ENCODE measurements around the gene PPP1R26. TPM values are rescaled to one million over a fixed set of nuclear protein-coding genes. Genes with fewer than 3 reads are reported as not detected.

PPP1R26 gene
- total RNA-seq, 1 donor from 2014 or later, result 23.0 TPM

DNA sequence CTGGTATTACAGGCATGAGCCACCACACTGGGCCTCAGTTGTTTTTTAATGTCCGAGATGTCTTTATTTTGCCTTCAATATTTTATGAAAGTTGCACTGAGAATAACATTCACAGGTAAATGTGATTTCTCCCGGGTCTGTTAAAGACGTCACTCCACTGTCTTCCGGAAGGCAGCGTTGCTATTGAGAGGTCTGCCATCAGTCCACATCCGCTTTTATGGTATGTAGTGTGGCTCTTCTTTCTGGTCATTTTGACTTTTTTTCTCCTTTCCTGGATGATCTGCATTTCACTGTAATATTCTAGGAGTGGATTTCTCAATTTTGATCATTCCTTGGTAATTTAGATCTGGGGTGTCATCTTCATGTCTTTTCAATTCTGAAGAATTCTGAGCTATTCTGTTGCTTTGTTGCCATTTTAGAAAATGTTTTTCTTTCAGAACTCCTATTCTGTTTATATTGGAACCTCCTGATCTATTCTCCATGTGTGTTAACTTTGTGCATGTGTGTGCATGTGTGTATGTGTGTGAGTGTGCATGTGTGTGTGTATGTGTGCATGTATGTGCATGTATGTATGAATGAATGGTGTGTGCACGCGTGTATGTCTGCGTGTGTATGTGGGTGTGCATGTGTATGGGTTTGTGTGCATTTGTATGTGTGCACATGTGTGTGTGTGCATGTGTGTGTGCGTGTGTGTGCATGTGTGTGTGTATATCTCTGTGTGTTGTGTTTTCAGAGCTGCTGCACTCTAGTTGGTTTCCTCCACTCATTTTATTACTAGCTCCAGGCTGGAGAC, 39.8 kb downstream of the PPP1R26 start:
- peaks cover 3% of the 10 kb centered on the region for H3K4me1 Mint-ChIP-seq
- no peak overlapping the region for H3K4me3 ChIP-seq
- no peak overlapping the region for H3K9ac ChIP-seq
- H3K36me3 Mint-ChIP-seq, result no peaks in the 10 kb centered on the region
- H3K79me2 ChIP-seq (ENCODE audit: low read depth), result no peaks in the 10 kb centered on the region
- no peak overlapping the region for H3K4me3 Mint-ChIP-seq
- H3K36me3 ChIP-seq, result no peaks in the 10 kb centered on the region
- DNase-seq (ENCODE audit: low spot score), result no peak
- no peaks in the 10 kb centered on the region for H3F3A ChIP-seq (ENCODE audit: low read depth)
- H3K27ac ChIP-seq, result no peak overlapping the region
- no peak overlapping the region for H2AFZ ChIP-seq (replicated peaks)
- H3K27me3 ChIP-seq, result no peaks in the 10 kb centered on the region
- H3K27ac Mint-ChIP-seq, result no peak overlapping the region
- no peaks in the 10 kb centered on the region for H3K9me3 ChIP-seq (ENCODE audit: low read depth)
- H3K4me1 ChIP-seq, result no peaks in the 10 kb centered on the region
- H3K9me3 Mint-ChIP-seq, result no peaks in the 10 kb centered on the region
- H3K4me2 ChIP-seq, result no peak overlapping the region
- no peaks in the 10 kb centered on the region for H4K20me1 ChIP-seq (ENCODE audit: low read depth)
- H3K27me3 Mint-ChIP-seq (ENCODE audit: insufficient read depth, low read depth), result peaks cover 4% of the 10 kb centered on the region
- no peak for TF ChIP-seq EZH2phosphoT487 (IDR thresholded peaks at IDR 0.05)
- TF ChIP-seq EZH2 (IDR thresholded peaks at IDR 0.05), result no peak
- TF ChIP-seq, protein P1, sequence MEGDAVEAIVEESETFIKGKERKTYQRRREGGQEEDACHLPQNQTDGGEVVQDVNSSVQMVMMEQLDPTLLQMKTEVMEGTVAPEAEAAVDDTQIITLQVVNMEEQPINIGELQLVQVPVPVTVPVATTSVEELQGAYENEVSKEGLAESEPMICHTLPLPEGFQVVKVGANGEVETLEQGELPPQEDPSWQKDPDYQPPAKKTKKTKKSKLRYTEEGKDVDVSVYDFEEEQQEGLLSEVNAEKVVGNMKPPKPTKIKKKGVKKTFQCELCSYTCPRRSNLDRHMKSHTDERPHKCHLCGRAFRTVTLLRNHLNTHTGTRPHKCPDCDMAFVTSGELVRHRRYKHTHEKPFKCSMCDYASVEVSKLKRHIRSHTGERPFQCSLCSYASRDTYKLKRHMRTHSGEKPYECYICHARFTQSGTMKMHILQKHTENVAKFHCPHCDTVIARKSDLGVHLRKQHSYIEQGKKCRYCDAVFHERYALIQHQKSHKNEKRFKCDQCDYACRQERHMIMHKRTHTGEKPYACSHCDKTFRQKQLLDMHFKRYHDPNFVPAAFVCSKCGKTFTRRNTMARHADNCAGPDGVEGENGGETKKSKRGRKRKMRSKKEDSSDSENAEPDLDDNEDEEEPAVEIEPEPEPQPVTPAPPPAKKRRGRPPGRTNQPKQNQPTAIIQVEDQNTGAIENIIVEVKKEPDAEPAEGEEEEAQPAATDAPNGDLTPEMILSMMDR (IDR thresholded peaks at IDR 0.05), result no peak

DNA sequence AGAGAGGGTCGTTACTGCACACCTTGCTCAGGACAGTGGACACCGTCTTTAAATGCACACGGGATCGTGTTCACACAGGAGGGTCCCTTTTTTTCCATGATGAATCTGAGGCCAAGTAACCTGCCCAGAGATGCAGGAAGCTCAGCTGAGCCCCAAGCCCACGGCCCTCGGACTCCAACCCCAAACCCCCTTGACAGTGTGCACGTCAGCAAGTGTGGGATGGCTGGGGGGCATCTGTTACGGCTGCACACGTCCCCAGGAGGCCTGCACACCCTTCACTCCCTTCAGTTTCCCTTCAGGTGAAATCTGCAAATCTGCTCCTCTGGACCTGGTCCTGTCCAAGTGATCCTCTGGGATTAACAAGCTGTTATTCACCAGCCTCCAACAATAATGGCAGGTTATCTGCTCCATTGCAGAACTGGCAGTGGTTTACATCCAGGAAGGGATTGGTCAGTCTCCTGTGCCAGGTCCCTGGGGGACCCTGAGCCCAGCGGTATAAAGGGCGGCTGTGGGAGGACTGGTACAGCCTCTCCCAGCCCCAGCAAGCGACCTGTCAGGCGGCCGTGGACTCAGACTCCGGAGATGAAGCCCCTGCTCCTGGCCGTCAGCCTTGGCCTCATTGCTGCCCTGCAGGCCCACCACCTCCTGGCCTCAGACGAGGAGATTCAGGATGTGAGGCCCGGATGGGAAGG, 41.5 kb downstream of the PPP1R26 start, which contains the start of gene LCN1:
LCN1 (plus strand) TSS at position 525 of the 692 bp plus-strand sequence; CDS start at position 583, 58 bp downstream.
- no peaks in the 10 kb centered on the region for H3F3A ChIP-seq (ENCODE audit: low read depth)
- no peaks in the 10 kb centered on the region for H3K9me3 ChIP-seq (ENCODE audit: low read depth)
- H3K4me1 ChIP-seq, result no peaks in the 10 kb centered on the region
- H3K4me3 Mint-ChIP-seq, result no peak within 1 kb of the TSS
- H3K4me2 ChIP-seq, result no peak within 1 kb of the TSS
- no peaks in the 10 kb centered on the region for H4K20me1 ChIP-seq (ENCODE audit: low read depth)
- H3K36me3 Mint-ChIP-seq, result no peaks in the 10 kb centered on the region
- H3K27me3 Mint-ChIP-seq (ENCODE audit: insufficient read depth, low read depth), result peaks cover 3% of the 10 kb centered on the region
- TF ChIP-seq EZH2phosphoT487 (IDR thresholded peaks at IDR 0.05), result no peak
- TF ChIP-seq, protein P1 (IDR thresholded peaks at IDR 0.05), result no peak
- no peak for TF ChIP-seq EZH2 (IDR thresholded peaks at IDR 0.05)
- H3K36me3 ChIP-seq, result no peaks in the 10 kb centered on the region
- no peaks in the 10 kb centered on the region for H3K79me2 ChIP-seq (ENCODE audit: low read depth)
- no peak within 1 kb of the TSS for H3K27ac Mint-ChIP-seq
- H3K9ac ChIP-seq, result no peak within 1 kb of the TSS
- H2AFZ ChIP-seq (replicated peaks), result no peak within 1 kb of the TSS
- no peak within 1 kb of the TSS for H3K27ac ChIP-seq
- H3K4me1 Mint-ChIP-seq, result peaks cover 3% of the 10 kb centered on the region
- no peak for DNase-seq (ENCODE audit: low spot score)
- H3K27me3 ChIP-seq, result no peaks in the 10 kb centered on the region
- H3K9me3 Mint-ChIP-seq, result no peaks in the 10 kb centered on the region
- no peak within 1 kb of the TSS for H3K4me3 ChIP-seq

DNA sequence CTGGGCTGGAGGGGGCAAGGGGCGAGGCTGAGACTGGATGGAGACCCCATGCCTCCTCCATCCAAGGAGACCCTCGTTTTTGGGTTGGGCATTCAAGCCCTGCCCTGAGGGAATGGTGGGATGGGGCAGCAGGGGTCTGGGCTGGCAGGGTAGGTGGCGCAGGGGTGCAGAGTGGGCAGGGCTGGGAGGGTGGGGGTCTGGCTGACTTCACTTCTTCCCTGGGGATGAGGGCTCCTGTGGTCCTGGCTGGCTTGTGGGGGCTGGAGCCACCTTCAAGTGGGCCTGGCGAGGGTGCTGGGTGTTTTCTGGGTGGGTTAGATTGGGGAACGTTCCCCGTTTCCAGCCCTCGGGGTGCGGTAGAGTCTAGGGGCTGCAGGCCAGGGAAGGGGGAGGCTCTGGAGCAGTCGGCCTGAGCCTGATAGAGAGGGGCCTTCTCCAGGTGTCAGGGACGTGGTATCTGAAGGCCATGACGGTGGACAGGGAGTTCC, 42.1 kb downstream of the PPP1R26 start:
- no peak overlapping the region for H3K4me3 Mint-ChIP-seq
- TF ChIP-seq EZH2 (IDR thresholded peaks at IDR 0.05) (no peak), EZH2phosphoT487 (IDR thresholded peaks at IDR 0.05) (no peak)
- TF ChIP-seq, protein P1 (IDR thresholded peaks at IDR 0.05), result no peak
- no peak overlapping the region for H3K27ac Mint-ChIP-seq
- Histone ChIP-seq H3K4me3 (no peak overlapping the region), H3K27me3 (no peaks in the 10 kb centered on the region), H4K20me1 (ENCODE audit: low read depth) (no peaks in the 10 kb centered on the region), H3K9ac (no peak overlapping the region), H3K36me3 (no peaks in the 10 kb centered on the region), H3K79me2 (ENCODE audit: low read depth) (no peaks in the 10 kb centered on the region), H2AFZ (replicated peaks) (no peak overlapping the region), H3F3A (ENCODE audit: low read depth) (no peaks in the 10 kb centered on the region), H3K27ac (no peak overlapping the region), H3K4me1 (no peaks in the 10 kb centered on the region), H3K9me3 (ENCODE audit: low read depth) (no peaks in the 10 kb centered on the region), H3K4me2 (no peak overlapping the region)
- no peak for DNase-seq (ENCODE audit: low spot score)
- no peaks in the 10 kb centered on the region for H3K36me3 Mint-ChIP-seq
- H3K9me3 Mint-ChIP-seq, result no peaks in the 10 kb centered on the region
- peaks cover 3% of the 10 kb centered on the region for H3K4me1 Mint-ChIP-seq
- H3K27me3 Mint-ChIP-seq (ENCODE audit: insufficient read depth, low read depth), result peaks cover 3% of the 10 kb centered on the region
